ENCODE measurements around the gene DNMT3B. TPM values are rescaled to one million over a fixed set of nuclear protein-coding genes. Genes with fewer than 3 reads are reported as not detected.

Gene DNMT3B
- total RNA-seq, 2 experiments from 2014 or later: 0.28 to 0.33 TPM

GRCh38 chr20:32804817-32805216 is 42.6 kb downstream of the DNMT3B start:
- CTCF ChIA-PET: no interaction called here
- H3K36me3 ChIP-seq (ENCODE audit: insufficient read depth, low read length): no peaks in the 10 kb centered on the region
- H3K9me3 ChIP-seq (ENCODE audit: control insufficient read depth in 1 of 2, insufficient read depth in 1 of 2, low read length in 2 of 2): no peaks in the 10 kb centered on the region
- no peaks in the 10 kb centered on the region for H3K27me3 Mint-ChIP-seq
- H3K4me1 ChIP-seq (ENCODE audit: insufficient read depth, low read length): no peaks in the 10 kb centered on the region
- ATAC-seq (ENCODE audit: poor library complexity) (no peak), DNase-seq (no peak)
- no peak overlapping the region for H3K27ac ChIP-seq (ENCODE audit: low read depth in 1 of 2, low read length in 2 of 2)
- POLR2A ChIA-PET: no interaction called here
- TF ChIP-seq CTCF (IDR thresholded peaks at IDR 0.05): no peak
- no peak overlapping the region for H3K4me3 ChIP-seq (ENCODE audit: low read length)
- no peak overlapping the region for H3K4me3 Mint-ChIP-seq
- H3K36me3 Mint-ChIP-seq (ENCODE audit: low read depth): no peaks in the 10 kb centered on the region
- intact Hi-C loops (cut with DNase I, micrococcal nuclease): no loop called here
- H3K27me3 ChIP-seq (ENCODE audit: control insufficient read depth in 1 of 2, insufficient read depth in 2 of 2, low read length in 2 of 2): no peaks in the 10 kb centered on the region
- H3K27ac Mint-ChIP-seq: no peak overlapping the region
- peaks cover 4% of the 10 kb centered on the region for H3K4me1 Mint-ChIP-seq (ENCODE audit: low read depth)
- H3K9me3 Mint-ChIP-seq: no peaks in the 10 kb centered on the region

- H3K9me3 Mint-ChIP-seq: no peaks in the 10 kb centered on the region
- peaks cover 4% of the 10 kb centered on the region for H3K4me1 Mint-ChIP-seq (ENCODE audit: low read depth)
- Histone ChIP-seq H3K9me3 (ENCODE audit: control insufficient read depth in 1 of 2, insufficient read depth in 1 of 2, low read length in 2 of 2) (no peaks in the 10 kb centered on the region), H3K27me3 (ENCODE audit: control insufficient read depth in 1 of 2, insufficient read depth in 2 of 2, low read length in 2 of 2) (no peaks in the 10 kb centered on the region), H3K36me3 (ENCODE audit: insufficient read depth, low read length) (no peaks in the 10 kb centered on the region), H3K4me1 (ENCODE audit: insufficient read depth, low read length) (no peaks in the 10 kb centered on the region), H3K27ac (ENCODE audit: low read depth in 1 of 2, low read length in 2 of 2) (no peak overlapping the region), H3K4me3 (ENCODE audit: low read length) (no peak overlapping the region)
- no peaks in the 10 kb centered on the region for H3K27me3 Mint-ChIP-seq
- intact Hi-C loops (cut with DNase I, micrococcal nuclease): no loop called here
- no peak for ATAC-seq (ENCODE audit: poor library complexity)
- CTCF ChIA-PET: no interaction called here
- H3K27ac Mint-ChIP-seq: no peak overlapping the region
- TF ChIP-seq CTCF (IDR thresholded peaks at IDR 0.05): no peak
- no peak overlapping the region for H3K4me3 Mint-ChIP-seq
- POLR2A ChIA-PET: no interaction called here
- H3K36me3 Mint-ChIP-seq (ENCODE audit: low read depth): no peaks in the 10 kb centered on the region
- no peak for DNase-seq
These were observed 43.5 kb downstream of the DNMT3B start for GRCh38 chr20:32805721-32806120.

GRCh38 chr20:32806356-32806755 is 44.2 kb downstream of the DNMT3B start:
- H3K27ac Mint-ChIP-seq: no peak overlapping the region
- TF ChIP-seq CTCF (IDR thresholded peaks at IDR 0.05): no peak
- Histone ChIP-seq H3K4me1 (ENCODE audit: insufficient read depth, low read length) (no peaks in the 10 kb centered on the region), H3K27ac (ENCODE audit: low read depth in 1 of 2, low read length in 2 of 2) (no peak overlapping the region), H3K36me3 (ENCODE audit: insufficient read depth, low read length) (no peaks in the 10 kb centered on the region), H3K4me3 (ENCODE audit: low read length) (no peak overlapping the region), H3K9me3 (ENCODE audit: control insufficient read depth in 1 of 2, insufficient read depth in 1 of 2, low read length in 2 of 2) (no peaks in the 10 kb centered on the region), H3K27me3 (ENCODE audit: control insufficient read depth in 1 of 2, insufficient read depth in 2 of 2, low read length in 2 of 2) (no peaks in the 10 kb centered on the region)
- no peaks in the 10 kb centered on the region for H3K27me3 Mint-ChIP-seq
- POLR2A ChIA-PET: no interaction called here
- H3K36me3 Mint-ChIP-seq (ENCODE audit: low read depth): no peaks in the 10 kb centered on the region
- H3K4me3 Mint-ChIP-seq: no peak overlapping the region
- CTCF ChIA-PET: no interaction called here
- intact Hi-C loops (cut with DNase I, micrococcal nuclease): no loop called here
- no peaks in the 10 kb centered on the region for H3K9me3 Mint-ChIP-seq
- H3K4me1 Mint-ChIP-seq (ENCODE audit: low read depth): peaks cover 4% of the 10 kb centered on the region
- ATAC-seq (ENCODE audit: poor library complexity) (no peak), DNase-seq (no peak)
